Hepatocyte (in vitro differentiated cells): ENCODE results near the gene INTS2. TPM values are rescaled to one million over a fixed set of nuclear protein-coding genes. Genes with fewer than 3 reads are reported as not detected.

ENCODE experiments used
- DNase-seq: peaks from one replicate; pipeline ENCODE4 v3.0.0-alpha.2; 2016; ENCODE audit warnings: low spot score
- H2AFZ ChIP-seq: fragments of 200-600 bp; sonication (generic); 2 replicates; pipeline ENCODE4 v1.6.0; 2016; ENCODE audit warnings: antibody characterized with exemption, mild to moderate bottlenecking
- H3K27ac ChIP-seq: fragments of 200-600 bp; sonication (generic); 2 replicates; pipeline ENCODE4 v1.5.1; 2016; ENCODE audit warnings: mild to moderate bottlenecking
- H3K27me3 ChIP-seq: fragments of 200-600 bp; sonication (generic); 2 replicates; pipeline ENCODE4 v1.6.1; 2016
- H3K36me3 ChIP-seq: fragments of 200-600 bp; sonication (generic); replicated peaks from 2 replicates; pipeline ENCODE4 v1.5.1; 2016; ENCODE audit warnings: low read depth; ENCODE audit not compliant: insufficient read depth
- H3K4me1 ChIP-seq: fragments of 200-600 bp; sonication (generic); 2 replicates; pipeline ENCODE4 v1.5.1; 2016; ENCODE audit warnings: mild to moderate bottlenecking, moderate library complexity; ENCODE audit not compliant: insufficient read depth
- H3K4me2 ChIP-seq: fragments of 200-600 bp; sonication (generic); 2 replicates; pipeline ENCODE4 v1.6.0; 2016
- H3K4me3 ChIP-seq: fragments of 200-600 bp; sonication (generic); 2 replicates; pipeline ENCODE4 v1.5.1; 2016; ENCODE audit warnings: mild to moderate bottlenecking
- H3K79me2 ChIP-seq: fragments of 200-600 bp; sonication (generic); 2 replicates; pipeline ENCODE4 v1.6.0; 2017; ENCODE audit warnings: mild to moderate bottlenecking
- H3K9me2 ChIP-seq: fragments of 200-600 bp; sonication (generic); replicated peaks from 2 replicates; pipeline ENCODE4 v1.6.0; 2017; ENCODE audit warnings: mild to moderate bottlenecking; ENCODE audit not compliant: insufficient read depth
- H3K9me3 ChIP-seq: fragments of 200-600 bp; sonication (generic); 2 replicates; pipeline ENCODE4 v1.5.1; 2016; ENCODE audit warnings: low read depth, mild to moderate bottlenecking
- H4K20me1 ChIP-seq: fragments of 200-600 bp; sonication (generic); 2 replicates; pipeline ENCODE4 v1.6.0; 2016; ENCODE audit warnings: mild to moderate bottlenecking; ENCODE audit not compliant: insufficient read depth, poor library complexity, severe bottlenecking
- EZH2 ChIP-seq: fragments of 200-600 bp; sonication (generic); IDR thresholded peaks from 2 replicates; pipeline ENCODE4 v1.6.1; 2016; ENCODE audit warnings: antibody characterized with exemption, mild to moderate bottlenecking, borderline replicate concordance
- EZH2phosphoT487 ChIP-seq: fragments of 200-600 bp; sonication (generic); IDR thresholded peaks from one replicate; pipeline ENCODE4 v1.6.1; 2018; ENCODE audit warnings: antibody characterized with exemption, mild to moderate bottlenecking, low read depth, moderate library complexity; ENCODE audit not compliant: unreplicated experiment, severe bottlenecking
- whole genome bisulfite sequencing: methylation state at CpG from one replicate; pipeline ENCODE4 v1.1.6; 2016; ENCODE audit warnings: low lambda C conversion rate; ENCODE audit errors: missing lambda C conversion rate; 5-methylcytosine and 5-hydroxymethylcytosine counted together
- polyA plus RNA-seq: library from polyadenylated mRNA; unstranded; fragments of >200 nt; fragmentation: Nextera tagmentation; extraction: Ambion mirVana; gene quantifications from 2 replicates; pipeline ENCODE4 v1.2.1, GENCODE V29; 2016
- total RNA-seq: library from RNA; depleted of rRNA; stranded (reverse); fragments of >200 nt; gene quantifications from 2 replicates; pipeline ENCODE4 v1.2.3, GENCODE V29; 2014
- TF ChIP-seq, protein P1 (sequence below): fragments of 200-600 bp; sonication (generic); IDR thresholded peaks from 2 replicates; pipeline ENCODE4 v1.5.1; 2016; ENCODE audit warnings: antibody characterized with exemption, mild to moderate bottlenecking; ENCODE audit not compliant: poor library complexity

The INTS2 gene
- total and polyA plus RNA-seq, 2 experiments from 2014 or later, result 2.6 to 10.9 TPM

GRCh38 chr17:61846088-61846487, 81.7 kb downstream of the INTS2 start:
- H3K9me3 ChIP-seq, result no peaks in the 10 kb centered on the region
- no peaks in the 10 kb centered on the region for H3K4me1 ChIP-seq
- H3K9me2 ChIP-seq, result no peaks in the 10 kb centered on the region
- H4K20me1 ChIP-seq, result no peaks in the 10 kb centered on the region
- H2AFZ ChIP-seq, result no peak overlapping the region
- no peak for TF ChIP-seq EZH2
- no peak for TF ChIP-seq EZH2phosphoT487
- TF ChIP-seq, protein P1, sequence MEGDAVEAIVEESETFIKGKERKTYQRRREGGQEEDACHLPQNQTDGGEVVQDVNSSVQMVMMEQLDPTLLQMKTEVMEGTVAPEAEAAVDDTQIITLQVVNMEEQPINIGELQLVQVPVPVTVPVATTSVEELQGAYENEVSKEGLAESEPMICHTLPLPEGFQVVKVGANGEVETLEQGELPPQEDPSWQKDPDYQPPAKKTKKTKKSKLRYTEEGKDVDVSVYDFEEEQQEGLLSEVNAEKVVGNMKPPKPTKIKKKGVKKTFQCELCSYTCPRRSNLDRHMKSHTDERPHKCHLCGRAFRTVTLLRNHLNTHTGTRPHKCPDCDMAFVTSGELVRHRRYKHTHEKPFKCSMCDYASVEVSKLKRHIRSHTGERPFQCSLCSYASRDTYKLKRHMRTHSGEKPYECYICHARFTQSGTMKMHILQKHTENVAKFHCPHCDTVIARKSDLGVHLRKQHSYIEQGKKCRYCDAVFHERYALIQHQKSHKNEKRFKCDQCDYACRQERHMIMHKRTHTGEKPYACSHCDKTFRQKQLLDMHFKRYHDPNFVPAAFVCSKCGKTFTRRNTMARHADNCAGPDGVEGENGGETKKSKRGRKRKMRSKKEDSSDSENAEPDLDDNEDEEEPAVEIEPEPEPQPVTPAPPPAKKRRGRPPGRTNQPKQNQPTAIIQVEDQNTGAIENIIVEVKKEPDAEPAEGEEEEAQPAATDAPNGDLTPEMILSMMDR, result no peak
- WGBS, result 95% methylated on average over 8 of the region's 8 CpGs
- no peaks in the 10 kb centered on the region for H3K79me2 ChIP-seq
- H3K36me3 ChIP-seq, result no peaks in the 10 kb centered on the region
- no peak for DNase-seq
- H3K4me3 ChIP-seq, result no peak overlapping the region
- H3K4me2 ChIP-seq, result no peak overlapping the region
- no peaks in the 10 kb centered on the region for H3K27me3 ChIP-seq
- no peak overlapping the region for H3K27ac ChIP-seq

- H3K4me2 ChIP-seq, result no peak overlapping the region
- H3K79me2 ChIP-seq, result no peaks in the 10 kb centered on the region
- H3K9me3 ChIP-seq, result no peaks in the 10 kb centered on the region
- no peak for DNase-seq
- no peaks in the 10 kb centered on the region for H3K27me3 ChIP-seq
- no peak overlapping the region for H2AFZ ChIP-seq
- TF ChIP-seq EZH2 (no peak), EZH2phosphoT487 (no peak)
- TF ChIP-seq, protein P1, result no peak
- WGBS, result 96% methylated on average over 1 of the region's 1 CpG
- no peaks in the 10 kb centered on the region for H3K4me1 ChIP-seq
- H3K27ac ChIP-seq, result no peak overlapping the region
- no peaks in the 10 kb centered on the region for H3K9me2 ChIP-seq
- no peak overlapping the region for H3K4me3 ChIP-seq
- no peaks in the 10 kb centered on the region for H3K36me3 ChIP-seq
- no peaks in the 10 kb centered on the region for H4K20me1 ChIP-seq
Observed at GRCh38 chr17:61843435-61843834, 84.3 kb downstream of the INTS2 start.

DNA sequence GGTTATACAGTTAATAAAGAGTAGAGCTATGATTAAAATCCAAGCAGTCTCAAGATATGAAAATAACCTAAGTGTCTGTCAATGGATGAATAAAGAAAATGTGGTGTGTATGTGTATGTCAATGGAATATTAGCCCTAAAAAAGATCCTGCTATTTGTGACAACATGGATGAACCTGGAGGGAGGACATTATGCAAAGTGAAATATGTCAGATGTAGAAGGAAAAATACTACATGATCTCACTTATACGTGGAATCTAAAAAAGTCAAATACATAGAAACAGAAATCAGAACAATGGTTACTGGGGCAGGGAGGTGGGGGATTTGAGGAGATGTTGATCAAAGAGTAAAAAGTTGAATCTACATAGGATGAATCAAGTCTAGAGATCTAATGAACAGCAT, 84.9 kb downstream of the INTS2 start:
- H3K79me2 ChIP-seq, result no peaks in the 10 kb centered on the region
- H3K9me3 ChIP-seq, result no peaks in the 10 kb centered on the region
- DNase-seq, result no peak
- H3K4me1 ChIP-seq, result no peaks in the 10 kb centered on the region
- H2AFZ ChIP-seq, result no peak overlapping the region
- H3K36me3 ChIP-seq, result no peaks in the 10 kb centered on the region
- H4K20me1 ChIP-seq, result no peaks in the 10 kb centered on the region
- TF ChIP-seq EZH2phosphoT487 (no peak), EZH2 (no peak)
- TF ChIP-seq, protein P1, result no peak
- H3K27ac ChIP-seq, result no peak overlapping the region
- no peaks in the 10 kb centered on the region for H3K9me2 ChIP-seq
- no peaks in the 10 kb centered on the region for H3K27me3 ChIP-seq
- WGBS, result 100% methylated on average over 1 of the region's 1 CpG
- no peak overlapping the region for H3K4me3 ChIP-seq
- H3K4me2 ChIP-seq, result no peak overlapping the region

GRCh38 chr17:61839300-61839786, 88.4 kb downstream of the INTS2 start:
- H3K36me3 ChIP-seq, result no peaks in the 10 kb centered on the region
- H3K4me1 ChIP-seq, result no peaks in the 10 kb centered on the region
- no peaks in the 10 kb centered on the region for H3K27me3 ChIP-seq
- H3K9me2 ChIP-seq, result no peaks in the 10 kb centered on the region
- no peaks in the 10 kb centered on the region for H3K9me3 ChIP-seq
- H2AFZ ChIP-seq, result no peak overlapping the region
- H3K4me3 ChIP-seq, result no peak overlapping the region
- no peaks in the 10 kb centered on the region for H4K20me1 ChIP-seq
- no peak overlapping the region for H3K27ac ChIP-seq
- DNase-seq, result no peak
- TF ChIP-seq EZH2, result no peak
- TF ChIP-seq EZH2phosphoT487, result no peak
- TF ChIP-seq, protein P1, result no peak
- WGBS, result 94% methylated on average over 1 of the region's 1 CpG
- no peak overlapping the region for H3K4me2 ChIP-seq
- no peaks in the 10 kb centered on the region for H3K79me2 ChIP-seq
